SK-N-SH treated with all-trans-retinoic acid at 6 μM for 48 hours (cell line): ENCODE results near the gene TMEM87A.

Experiments
- ATAC-seq: fragments of 200-7000 bp; cut with Tn5 transposase; 3 replicates; pipeline ENCODE4 v1.9.1; 2020; ENCODE audit warnings: mild to moderate bottlenecking, moderate library complexity
- BACH2 ChIP-seq: fragments of 250-450 bp; sonication (Bioruptor Pico); IDR thresholded peaks from 2 replicates; pipeline ENCODE4 v1.9.0; 2021; ENCODE audit warnings: mild to moderate bottlenecking, borderline replicate concordance
- CSDC2 ChIP-seq: fragments of 250-450 bp; sonication (Bioruptor Pico); IDR thresholded peaks from 2 replicates; pipeline ENCODE4 v1.5.0; 2020; ENCODE audit warnings: mild to moderate bottlenecking, moderate library complexity
- ESRRG ChIP-seq: fragments of 250-450 bp; sonication (Bioruptor Pico); IDR thresholded peaks from 2 replicates; pipeline ENCODE4 v1.6.1; 2021; ENCODE audit warnings: mild to moderate bottlenecking
- GLIS3 ChIP-seq: fragments of 250-450 bp; sonication (Bioruptor Pico); IDR thresholded peaks from 2 replicates; pipeline ENCODE4 v1.5.0; 2020; ENCODE audit warnings: mild to moderate bottlenecking, moderate library complexity
- ISL1 ChIP-seq: fragments of 250-450 bp; sonication (Bioruptor Pico); IDR thresholded peaks from 2 replicates; pipeline ENCODE4 v2.1.2; 2022; ENCODE audit warnings: mild to moderate bottlenecking, moderate library complexity
- OSR1 ChIP-seq: fragments of 250-450 bp; sonication (Bioruptor Pico); IDR thresholded peaks from 2 replicates; pipeline ENCODE4 v1.8.0; 2022; ENCODE audit warnings: moderate library complexity, mild to moderate bottlenecking, inconsistent platforms
- PPARA ChIP-seq: fragments of 250-450 bp; sonication (Bioruptor Pico); IDR thresholded peaks from 2 replicates; pipeline ENCODE4 v1.5.0; 2020; ENCODE audit warnings: mild to moderate bottlenecking, borderline replicate concordance
- RARB ChIP-seq: fragments of 250-450 bp; sonication (Bioruptor Pico); IDR thresholded peaks from 2 replicates; pipeline ENCODE4 v1.8.0; 2021; ENCODE audit warnings: mild to moderate bottlenecking, moderate library complexity
- TCF4 ChIP-seq: fragments of 250-450 bp; sonication (Bioruptor Pico); IDR thresholded peaks from 2 replicates; pipeline ENCODE4 v1.8.0; 2021; ENCODE audit warnings: mild to moderate bottlenecking, moderate library complexity, borderline replicate concordance
- TOX ChIP-seq: fragments of 250-450 bp; sonication (Bioruptor Pico); IDR thresholded peaks from 2 replicates; pipeline ENCODE4 v1.8.0; 2021; ENCODE audit warnings: mild to moderate bottlenecking, moderate library complexity, borderline replicate concordance
- TSHZ2 ChIP-seq: fragments of 250-450 bp; sonication (Bioruptor Pico); IDR thresholded peaks from 2 replicates; pipeline ENCODE4 v1.5.0; 2020; ENCODE audit warnings: mild to moderate bottlenecking, moderate library complexity
- ZC3H10 ChIP-seq: fragments of 250-450 bp; sonication (Bioruptor Pico); IDR thresholded peaks from 2 replicates; pipeline ENCODE4 v1.5.1; 2021; ENCODE audit warnings: mild to moderate bottlenecking, moderate library complexity
- ZFP3 ChIP-seq: fragments of 250-450 bp; sonication (Bioruptor Pico); IDR thresholded peaks from 2 replicates; pipeline ENCODE4 v1.5.0; 2020; ENCODE audit warnings: mild to moderate bottlenecking, moderate library complexity
- ZFP30 ChIP-seq: fragments of 450-650 bp; formaldehyde crosslinking; IDR thresholded peaks from 2 replicates; pipeline ENCODE4 v1.5.0; 2022; ENCODE audit warnings: mild to moderate bottlenecking, moderate library complexity
- ZNF565 ChIP-seq: fragments of 450-650 bp; formaldehyde crosslinking; conservative IDR thresholded peaks from 2 replicates; pipeline ENCODE4 v1.5.0; 2020; ENCODE audit warnings: low read depth, mild to moderate bottlenecking, moderate library complexity
- ZNF70 ChIP-seq: fragments of 450-650 bp; formaldehyde crosslinking; IDR thresholded peaks from 2 replicates; pipeline ENCODE4 v1.5.0; 2020; ENCODE audit warnings: mild to moderate bottlenecking, moderate library complexity
- ZNF8 ChIP-seq: fragments of 450-650 bp; formaldehyde crosslinking; IDR thresholded peaks from 2 replicates; pipeline ENCODE4 v1.5.0; 2020; ENCODE audit warnings: mild to moderate bottlenecking, moderate library complexity
- TF ChIP-seq, protein P1 (sequence below): fragments of 250-450 bp; sonication (Bioruptor Pico); IDR thresholded peaks from 2 replicates; pipeline ENCODE4 v1.8.0; 2020; ENCODE audit warnings: mild to moderate bottlenecking, moderate library complexity, borderline replicate concordance
- TF ChIP-seq, protein P2 (sequence below): fragments of 250-450 bp; sonication (Bioruptor Pico); IDR thresholded peaks from 2 replicates; pipeline ENCODE4 v1.8.0; 2021; ENCODE audit warnings: low read depth, mild to moderate bottlenecking, moderate library complexity, borderline replicate concordance
- TF ChIP-seq, protein P3 (sequence below): fragments of 250-450 bp; sonication (Bioruptor Pico); IDR thresholded peaks from 2 replicates; pipeline ENCODE4 v1.5.1; 2020; ENCODE audit warnings: low read depth, mild to moderate bottlenecking, moderate library complexity

TMEM87A gene

GRCh38 chr15:42287931-42288330, 14.7 kb upstream of the TMEM87A start:
- ATAC-seq = no peak

DNA sequence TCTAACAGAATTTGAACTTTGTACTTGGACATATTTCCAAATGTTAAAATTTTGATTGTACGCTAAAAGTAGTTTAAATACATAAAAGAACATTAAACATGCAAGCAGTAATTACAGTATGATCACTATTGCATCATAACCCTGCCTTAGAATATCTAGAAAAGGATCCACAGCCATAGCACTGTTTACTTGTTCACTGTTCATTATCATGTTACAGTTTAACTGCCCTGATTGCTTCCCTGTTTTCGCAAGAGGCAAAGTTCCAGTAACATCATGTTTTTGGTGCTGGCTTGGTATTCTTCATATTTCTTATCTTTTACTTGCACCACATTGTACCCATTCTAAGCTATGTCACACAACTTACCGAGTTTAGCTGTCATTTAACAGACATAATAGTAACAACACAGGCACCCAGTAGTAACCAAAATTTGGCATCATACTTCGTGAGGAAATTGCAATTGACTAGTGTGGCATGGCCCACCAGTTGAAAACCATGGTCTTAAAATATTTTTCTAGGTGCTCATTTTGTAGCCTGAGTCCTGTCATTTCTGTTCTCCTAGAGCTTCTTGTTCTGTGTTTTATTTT, 13.3 kb upstream of the TMEM87A start:
- ATAC-seq = no peak
- TF ChIP-seq PPARA (CRISPR knock-in tag) = no peak
- no peak for TF ChIP-seq ZNF565 (CRISPR knock-in tag)
- TF ChIP-seq, protein P1, sequence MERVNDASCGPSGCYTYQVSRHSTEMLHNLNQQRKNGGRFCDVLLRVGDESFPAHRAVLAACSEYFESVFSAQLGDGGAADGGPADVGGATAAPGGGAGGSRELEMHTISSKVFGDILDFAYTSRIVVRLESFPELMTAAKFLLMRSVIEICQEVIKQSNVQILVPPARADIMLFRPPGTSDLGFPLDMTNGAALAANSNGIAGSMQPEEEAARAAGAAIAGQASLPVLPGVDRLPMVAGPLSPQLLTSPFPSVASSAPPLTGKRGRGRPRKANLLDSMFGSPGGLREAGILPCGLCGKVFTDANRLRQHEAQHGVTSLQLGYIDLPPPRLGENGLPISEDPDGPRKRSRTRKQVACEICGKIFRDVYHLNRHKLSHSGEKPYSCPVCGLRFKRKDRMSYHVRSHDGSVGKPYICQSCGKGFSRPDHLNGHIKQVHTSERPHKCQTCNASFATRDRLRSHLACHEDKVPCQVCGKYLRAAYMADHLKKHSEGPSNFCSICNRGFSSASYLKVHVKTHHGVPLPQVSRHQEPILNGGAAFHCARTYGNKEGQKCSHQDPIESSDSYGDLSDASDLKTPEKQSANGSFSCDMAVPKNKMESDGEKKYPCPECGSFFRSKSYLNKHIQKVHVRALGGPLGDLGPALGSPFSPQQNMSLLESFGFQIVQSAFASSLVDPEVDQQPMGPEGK (CRISPR knock-in tag) = no peak
- no peak for TF ChIP-seq ZC3H10 (CRISPR knock-in tag)
- no peak for TF ChIP-seq ZFP30 (CRISPR knock-in tag)
- no peak for TF ChIP-seq TCF4
- TF ChIP-seq TSHZ2 = no peak
- TF ChIP-seq GLIS3 = no peak
- no peak for TF ChIP-seq ZNF70
- TF ChIP-seq, protein P2, sequence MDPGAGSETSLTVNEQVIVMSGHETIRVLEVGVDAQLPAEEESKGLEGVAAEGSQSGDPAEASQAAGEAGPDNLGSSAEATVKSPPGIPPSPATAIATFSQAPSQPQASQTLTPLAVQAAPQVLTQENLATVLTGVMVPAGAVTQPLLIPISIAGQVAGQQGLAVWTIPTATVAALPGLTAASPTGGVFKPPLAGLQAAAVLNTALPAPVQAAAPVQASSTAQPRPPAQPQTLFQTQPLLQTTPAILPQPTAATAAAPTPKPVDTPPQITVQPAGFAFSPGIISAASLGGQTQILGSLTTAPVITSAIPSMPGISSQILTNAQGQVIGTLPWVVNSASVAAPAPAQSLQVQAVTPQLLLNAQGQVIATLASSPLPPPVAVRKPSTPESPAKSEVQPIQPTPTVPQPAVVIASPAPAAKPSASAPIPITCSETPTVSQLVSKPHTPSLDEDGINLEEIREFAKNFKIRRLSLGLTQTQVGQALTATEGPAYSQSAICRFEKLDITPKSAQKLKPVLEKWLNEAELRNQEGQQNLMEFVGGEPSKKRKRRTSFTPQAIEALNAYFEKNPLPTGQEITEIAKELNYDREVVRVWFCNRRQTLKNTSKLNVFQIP = no peak
- no peak for TF ChIP-seq BACH2
- TF ChIP-seq, all 23 proteins: peak for 0

More at GRCh38 chr15:42287931-42288330, 14.7 kb upstream of the TMEM87A start:
- TF ChIP-seq OSR1 (CRISPR knock-in tag) (no peak), GLIS3 (no peak), ZFP3 (CRISPR knock-in tag) (no peak), TSHZ2 (no peak), ZNF8 (CRISPR knock-in tag) (no peak), TOX (no peak), ZNF70 (no peak), CSDC2 (CRISPR knock-in tag) (no peak), ZNF565 (CRISPR knock-in tag) (no peak), ZFP30 (CRISPR knock-in tag) (no peak), PPARA (CRISPR knock-in tag) (no peak), ESRRG (CRISPR knock-in tag) (no peak)
- TF ChIP-seq, protein P3, sequence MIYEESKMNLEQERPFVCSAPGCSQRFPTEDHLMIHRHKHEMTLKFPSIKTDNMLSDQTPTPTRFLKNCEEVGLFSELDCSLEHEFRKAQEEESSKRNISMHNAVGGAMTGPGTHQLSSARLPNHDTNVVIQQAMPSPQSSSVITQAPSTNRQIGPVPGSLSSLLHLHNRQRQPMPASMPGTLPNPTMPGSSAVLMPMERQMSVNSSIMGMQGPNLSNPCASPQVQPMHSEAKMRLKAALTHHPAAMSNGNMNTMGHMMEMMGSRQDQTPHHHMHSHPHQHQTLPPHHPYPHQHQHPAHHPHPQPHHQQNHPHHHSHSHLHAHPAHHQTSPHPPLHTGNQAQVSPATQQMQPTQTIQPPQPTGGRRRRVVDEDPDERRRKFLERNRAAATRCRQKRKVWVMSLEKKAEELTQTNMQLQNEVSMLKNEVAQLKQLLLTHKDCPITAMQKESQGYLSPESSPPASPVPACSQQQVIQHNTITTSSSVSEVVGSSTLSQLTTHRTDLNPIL = no peak

- ATAC-seq = no peak
- no peak for TF ChIP-seq RARB (CRISPR knock-in tag)
- TF ChIP-seq ISL1 (CRISPR knock-in tag) = no peak
- no peak for TF ChIP-seq ZNF8 (CRISPR knock-in tag)
- TF ChIP-seq GLIS3 = no peak
- no peak for TF ChIP-seq ZFP30 (CRISPR knock-in tag)
- no peak for TF ChIP-seq TOX
- TF ChIP-seq, protein P1 (CRISPR knock-in tag) = no peak
- TF ChIP-seq ZC3H10 (CRISPR knock-in tag) = no peak
- no peak for TF ChIP-seq OSR1 (CRISPR knock-in tag)
- TF ChIP-seq, all 23 proteins: peak for 0
Measured at GRCh38 chr15:42285034-42285433, 11.8 kb upstream of the TMEM87A start.
